Measurements from ENCODE around the gene FAM149A. TPM values are rescaled to one million over a fixed set of nuclear protein-coding genes. Genes with fewer than 3 reads are reported as not detected.

Gene FAM149A
- total RNA-seq, 2 donors from 2014 or later, result 12.9 to 27.0 TPM

DNA sequence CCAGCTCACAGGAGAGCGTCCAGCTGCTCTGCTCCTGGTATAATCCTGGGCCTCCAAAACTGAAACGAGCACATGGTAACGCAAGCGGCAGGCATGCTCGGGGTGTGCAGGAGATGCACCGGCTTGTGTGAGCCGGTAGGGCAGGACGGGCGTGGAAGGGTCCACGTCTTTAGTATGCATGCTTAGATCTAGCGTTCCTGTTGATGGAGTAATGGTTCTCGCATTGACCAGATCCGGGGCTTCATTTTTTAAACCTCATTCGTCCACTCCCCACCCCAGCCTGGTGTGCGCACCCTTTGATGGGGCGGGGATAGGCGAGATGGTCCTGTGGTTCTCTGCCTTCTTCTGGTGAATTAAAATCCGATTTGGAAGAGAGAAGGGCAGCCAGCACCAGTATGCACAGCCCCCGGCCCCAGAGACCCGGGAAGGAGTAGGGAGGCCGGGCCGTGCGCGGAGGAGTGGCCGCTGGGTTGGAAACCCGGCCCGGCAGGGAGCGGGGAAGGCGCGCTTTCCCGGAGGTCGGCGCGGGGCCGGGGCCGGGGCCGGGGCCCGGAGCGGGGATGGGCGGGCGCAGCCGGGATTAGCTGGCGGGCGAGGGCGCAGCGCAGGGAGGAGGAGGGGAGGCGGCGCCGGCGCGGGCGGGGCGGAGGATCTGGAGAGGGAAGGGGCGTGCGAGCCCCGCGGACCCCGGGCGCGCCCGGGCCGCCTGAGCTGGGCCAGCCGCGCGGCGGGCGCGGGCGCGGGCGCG, 39.9 kb downstream of the FAM149A start:
- Histone ChIP-seq H3K27me3 (replicated peaks; ENCODE audit: insufficient read depth) (no peaks in the 10 kb centered on the region), H3K27ac (peak overlapping the region; percentile 64 to 66), H3K9me3 (no peaks in the 10 kb centered on the region), H3K4me1 (replicated peaks) (no peaks in the 10 kb centered on the region), H3K4me3 (peak overlapping the region; percentile 36 to 48), H3K36me3 (no peaks in the 10 kb centered on the region)
- peak; percentile 32 for DNase-seq (ENCODE audit: low spot score)
- TF ChIP-seq POLR2A (IDR thresholded peaks at IDR 0.05), result no peak
- TF ChIP-seq CTCF (IDR thresholded peaks at IDR 0.05), result no peak
- no peak for TF ChIP-seq POLR2AphosphoS5 (IDR thresholded peaks at IDR 0.05)
- WGBS, result 0% methylated on average over 65 of the region's 72 CpGs
- intact Hi-C loops (cut with DNase I), result no loop called here

DNA sequence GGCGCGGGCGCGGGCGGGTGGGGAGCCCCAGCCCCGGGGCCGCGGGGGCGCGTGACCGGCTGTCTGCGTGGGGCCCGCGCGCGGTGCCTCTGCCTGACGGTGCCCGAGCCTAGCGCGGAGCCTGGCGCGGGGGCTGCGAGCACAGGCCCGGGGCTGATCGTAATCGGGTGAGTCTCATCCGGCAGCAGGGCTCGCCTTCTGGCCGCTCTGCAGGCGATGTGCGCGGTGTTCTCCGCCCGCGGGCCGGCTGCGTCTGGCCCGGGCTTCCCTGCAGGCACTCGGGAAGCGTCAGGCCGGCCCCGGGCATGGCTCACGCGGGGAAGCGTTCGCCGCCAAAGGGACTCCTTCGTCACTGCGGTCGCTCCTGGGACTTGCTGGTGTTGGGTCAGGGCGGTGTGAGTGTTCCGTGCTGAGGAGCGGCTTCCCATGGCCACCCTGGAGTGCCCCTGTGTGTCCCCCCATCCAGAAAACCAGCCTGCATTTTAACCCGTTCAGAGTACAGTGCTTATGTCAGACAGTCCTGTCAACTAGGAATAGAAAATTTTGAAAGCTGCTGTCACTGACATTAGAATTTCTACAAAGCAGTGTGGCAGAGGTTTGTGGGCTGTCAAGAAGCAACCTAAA, 40.6 kb downstream of the FAM149A start:
- peak overlapping the region; percentile 68 to 74 for H3K27ac ChIP-seq
- no peaks in the 10 kb centered on the region for H3K4me1 ChIP-seq (replicated peaks)
- H3K9me3 ChIP-seq, result no peaks in the 10 kb centered on the region
- no peaks in the 10 kb centered on the region for H3K36me3 ChIP-seq
- intact Hi-C loops (cut with DNase I), result no loop called here
- no peaks in the 10 kb centered on the region for H3K27me3 ChIP-seq (replicated peaks; ENCODE audit: insufficient read depth)
- DNase-seq (ENCODE audit: low spot score), result peak; percentile 27
- 2% methylated on average over 32 of the region's 54 CpGs for WGBS
- TF ChIP-seq CTCF (IDR thresholded peaks at IDR 0.05) (no peak), POLR2A (IDR thresholded peaks at IDR 0.05) (no peak), POLR2AphosphoS5 (IDR thresholded peaks at IDR 0.05) (no peak)
- peak overlapping the region; percentile 36 to 48 for H3K4me3 ChIP-seq

DNA sequence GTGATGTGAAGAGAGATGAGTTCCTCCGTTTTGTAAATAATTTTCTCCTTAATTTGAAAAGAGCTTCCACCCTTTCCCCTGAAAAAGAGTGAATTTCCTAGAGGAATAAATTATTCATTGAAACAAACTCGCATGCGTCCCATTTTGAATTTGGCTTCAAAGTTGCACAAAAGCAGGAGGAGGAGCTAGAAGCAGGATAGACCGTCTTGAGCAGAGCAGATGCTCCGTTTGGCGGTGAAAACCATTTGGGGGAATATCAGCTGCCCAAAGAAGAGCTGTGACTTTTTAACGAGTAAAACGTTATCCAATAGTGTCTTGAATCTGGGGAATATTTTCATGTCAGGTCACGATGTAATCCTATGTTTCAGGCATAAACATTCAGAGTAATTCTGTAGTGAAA, 42.0 kb downstream of the FAM149A start:
- H3K9me3 ChIP-seq, result no peaks in the 10 kb centered on the region
- no peak for TF ChIP-seq POLR2A (IDR thresholded peaks at IDR 0.05)
- TF ChIP-seq CTCF (IDR thresholded peaks at IDR 0.05), result no peak
- no peak for TF ChIP-seq POLR2AphosphoS5 (IDR thresholded peaks at IDR 0.05)
- no peaks in the 10 kb centered on the region for H3K36me3 ChIP-seq
- H3K27ac ChIP-seq, result no peak overlapping the region
- DNase-seq (ENCODE audit: low spot score), result no peak
- H3K27me3 ChIP-seq (replicated peaks; ENCODE audit: insufficient read depth), result no peaks in the 10 kb centered on the region
- intact Hi-C loops (cut with DNase I), result no loop called here
- WGBS, result 78% methylated on average over 9 of the region's 9 CpGs
- H3K4me1 ChIP-seq (replicated peaks), result no peaks in the 10 kb centered on the region
- H3K4me3 ChIP-seq, result no peak overlapping the region

DNA sequence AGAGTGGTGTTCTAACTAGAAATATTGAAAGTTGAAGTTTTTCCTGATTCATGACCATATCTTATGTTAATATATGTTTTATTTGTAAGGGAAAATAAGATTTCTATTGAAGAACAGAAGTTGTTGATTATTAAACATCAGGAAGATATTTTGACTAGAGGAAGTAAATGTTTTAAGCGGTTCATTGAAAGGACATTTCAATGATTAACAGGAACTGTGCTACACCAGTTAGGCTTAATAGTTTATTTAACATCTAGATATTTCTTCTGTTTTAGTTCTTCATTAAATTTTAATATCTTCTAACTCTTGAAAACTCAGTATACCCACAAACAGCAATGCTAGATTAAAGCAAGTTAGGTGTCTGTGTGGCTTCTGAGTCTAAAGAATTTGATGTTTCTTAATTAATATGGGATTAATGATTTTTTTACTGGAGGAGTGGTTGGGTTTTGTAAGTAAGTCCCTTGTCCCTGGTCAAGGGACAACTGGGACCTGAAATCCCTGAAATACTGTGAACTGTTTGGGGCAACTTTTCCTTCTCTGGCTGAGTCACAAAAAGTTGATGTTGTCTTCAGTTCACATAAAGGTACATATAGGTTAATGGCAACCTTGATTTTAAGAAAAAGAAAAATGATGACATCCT, 44.0 kb downstream of the FAM149A start:
- intact Hi-C loops (cut with DNase I), result no loop called here
- Histone ChIP-seq H3K27ac (no peak overlapping the region), H3K36me3 (no peaks in the 10 kb centered on the region), H3K4me1 (replicated peaks) (no peaks in the 10 kb centered on the region), H3K9me3 (no peaks in the 10 kb centered on the region), H3K4me3 (no peak overlapping the region), H3K27me3 (replicated peaks; ENCODE audit: insufficient read depth) (no peaks in the 10 kb centered on the region)
- WGBS, result 91% methylated on average over 1 of the region's 1 CpG
- TF ChIP-seq CTCF (IDR thresholded peaks at IDR 0.05) (no peak), POLR2A (IDR thresholded peaks at IDR 0.05) (no peak), POLR2AphosphoS5 (IDR thresholded peaks at IDR 0.05) (no peak)
- no peak for DNase-seq (ENCODE audit: low spot score)
